H9 (cell line): ENCODE results near the gene GBE1. TPM values are rescaled to one million over a fixed set of nuclear protein-coding genes. Genes with fewer than 3 reads are reported as not detected.

ENCODE experiments used
- DNase-seq: peaks from one replicate; pipeline ENCODE4 v3.0.0-alpha.2; 2017
- H2AFZ ChIP-seq: one replicate; pipeline ENCODE4 v1.6.1; 2013; ENCODE audit warnings: mild to moderate bottlenecking, low read length, control low read depth, moderate library complexity
- H2AK5ac ChIP-seq: 2 replicates; pipeline ENCODE4 v1.6.1; 2013; ENCODE audit warnings: low read length, control low read depth, mixed read lengths; ENCODE audit not compliant: insufficient read length
- H2BK120ac ChIP-seq: one replicate; pipeline ENCODE4 v1.6.1; 2013; ENCODE audit warnings: low read depth, mild to moderate bottlenecking, low read length, control low read depth, inconsistent platforms; ENCODE audit not compliant: poor library complexity, severe bottlenecking
- H2BK12ac ChIP-seq: 2 replicates; pipeline ENCODE4 v1.6.1; 2013; ENCODE audit warnings: low read length, control low read depth, mixed read lengths, low read depth; ENCODE audit not compliant: insufficient read length
- H2BK15ac ChIP-seq: 2 replicates; pipeline ENCODE4 v1.6.1; 2013; ENCODE audit warnings: low read depth, low read length, control low read depth
- H2BK20ac ChIP-seq: one replicate; pipeline ENCODE4 v1.6.1; 2013; ENCODE audit warnings: low read depth, mild to moderate bottlenecking, low read length, control low read depth, inconsistent platforms; ENCODE audit not compliant: poor library complexity, severe bottlenecking
- H2BK5ac ChIP-seq: 2 replicates; pipeline ENCODE4 v1.6.1; 2013; ENCODE audit warnings: low read length, control low read depth, mixed read lengths; ENCODE audit not compliant: insufficient read length
- H3K14ac ChIP-seq: 2 replicates; pipeline ENCODE4 v1.6.1; 2013; ENCODE audit warnings: low read length, control low read depth; ENCODE audit not compliant: insufficient read depth
- H3K18ac ChIP-seq: 2 replicates; pipeline ENCODE4 v1.6.1; 2013; ENCODE audit warnings: low read depth, mild to moderate bottlenecking, mixed read lengths, low read length, control low read depth; ENCODE audit not compliant: insufficient read length
- H3K23ac ChIP-seq: 2 replicates; pipeline ENCODE4 v1.6.1; 2013; ENCODE audit warnings: low read length, control low read depth, mixed read lengths, low read depth; ENCODE audit not compliant: insufficient read length
- H3K23me2 ChIP-seq: 2 replicates; pipeline ENCODE4 v1.6.1; 2013; ENCODE audit warnings: low read depth, mild to moderate bottlenecking, mixed read lengths, low read length, control low read depth; ENCODE audit not compliant: insufficient read length, poor library complexity, severe bottlenecking
- H3K27ac ChIP-seq: 2 replicates; pipeline ENCODE4 v1.5.1; 2013; ENCODE audit warnings: low read length, control low read depth, mixed read lengths, low read depth; ENCODE audit not compliant: insufficient read length
- H3K27me3 ChIP-seq: 2 replicates; pipeline ENCODE4 v1.6.1; 2013; ENCODE audit warnings: low read length, control low read depth, inconsistent platforms; ENCODE audit not compliant: insufficient read depth
- H3K4ac ChIP-seq: 2 replicates; pipeline ENCODE4 v1.6.1; 2013; ENCODE audit warnings: low read depth, mild to moderate bottlenecking, control low read depth, inconsistent platforms, low read length, moderate library complexity
- H3K4me1 ChIP-seq: 2 replicates; pipeline ENCODE4 v1.6.1; 2013; ENCODE audit warnings: low read length, control low read depth, inconsistent platforms; ENCODE audit not compliant: insufficient read depth
- H3K4me2 ChIP-seq: 2 replicates; pipeline ENCODE4 v1.6.1; 2013; ENCODE audit warnings: low read length, control low read depth, mixed read lengths; ENCODE audit not compliant: insufficient read length, insufficient read depth
- H3K56ac ChIP-seq: 2 replicates; pipeline ENCODE4 v1.6.1; 2013; ENCODE audit warnings: low read depth, mild to moderate bottlenecking, mixed read lengths, low read length, control low read depth; ENCODE audit not compliant: insufficient read length
- H3K79me1 ChIP-seq: 2 replicates; pipeline ENCODE4 v1.6.1; 2013; ENCODE audit warnings: low read depth, mild to moderate bottlenecking, moderate library complexity, low read length, control low read depth, inconsistent platforms; ENCODE audit not compliant: insufficient read depth, poor library complexity, severe bottlenecking
- H3K79me2 ChIP-seq: 2 replicates; pipeline ENCODE4 v1.6.1; 2013; ENCODE audit warnings: low read length, control low read depth, inconsistent platforms; ENCODE audit not compliant: insufficient read depth
- H3K9ac ChIP-seq: 2 replicates; pipeline ENCODE4 v1.6.1; 2013; ENCODE audit warnings: low read length, control low read depth, mixed read lengths; ENCODE audit not compliant: insufficient read length; ENCODE audit errors: extremely low read depth
- H3K9me3 ChIP-seq: one replicate; pipeline ENCODE4 v1.6.1; 2013; ENCODE audit warnings: low read depth, low read length, inconsistent platforms; ENCODE audit not compliant: control insufficient read depth
- H3T11ph ChIP-seq: one replicate; pipeline ENCODE4 v1.6.1; 2013; ENCODE audit warnings: mild to moderate bottlenecking, low read length, control low read depth, inconsistent platforms
- H4K20me1 ChIP-seq: one replicate; pipeline ENCODE4 v1.6.1; 2013; ENCODE audit not compliant: control insufficient read depth, insufficient read length, insufficient read depth
- H4K5ac ChIP-seq: 2 replicates; pipeline ENCODE4 v1.6.1; 2013; ENCODE audit warnings: low read depth, mild to moderate bottlenecking, mixed read lengths, low read length, control low read depth; ENCODE audit not compliant: insufficient read length
- H4K8ac ChIP-seq: replicated peaks from 2 replicates; pipeline ENCODE4 v1.6.1; 2013; ENCODE audit warnings: low read length, control low read depth, mixed read lengths, low read depth; ENCODE audit not compliant: insufficient read length
- H4K91ac ChIP-seq: 2 replicates; pipeline ENCODE4 v1.6.1; 2013; ENCODE audit warnings: low read depth, mild to moderate bottlenecking, moderate library complexity, mixed read lengths, low read length, control low read depth; ENCODE audit not compliant: insufficient read length
- H3K27ac Mint-ChIP-seq, 3 experiments: 2 replicates in 2 of 3; 3 replicates in 1 of 3; pipeline ENCODE4 v1.8.0; 2020 to 2021; ENCODE audit warnings: mixed read lengths in 3 of 3, mild to moderate bottlenecking in 1 of 3, moderate library complexity in 1 of 3
- H3K27me3 Mint-ChIP-seq: 2 replicates; pipeline ENCODE4 v1.8.0; 2021; ENCODE audit warnings: low read depth, mild to moderate bottlenecking, moderate library complexity, mixed read lengths
- H3K36me3 Mint-ChIP-seq, 3 experiments: 2 replicates in 2 of 3; 3 replicates in 1 of 3; pipeline ENCODE4 v1.8.0; 2020 to 2021; ENCODE audit warnings: low read depth in 3 of 3, mixed read lengths in 3 of 3; ENCODE audit not compliant: insufficient read depth in 1 of 3
- H3K4me1 Mint-ChIP-seq, 2 experiments: 2 replicates each; pipeline ENCODE4 v1.8.0; 2020; ENCODE audit warnings: mixed read lengths in 2 of 2
- H3K4me3 Mint-ChIP-seq, 2 experiments: 2 replicates in 1 of 2; 3 replicates in 1 of 2; pipeline ENCODE4 v1.8.0; 2020 to 2021; ENCODE audit warnings: mild to moderate bottlenecking in 2 of 2, mixed read lengths in 2 of 2, moderate library complexity in 1 of 2
- H3K9me3 Mint-ChIP-seq, 2 experiments: 2 replicates in 1 of 2; 3 replicates in 1 of 2; pipeline ENCODE4 v1.8.0; 2020; ENCODE audit warnings: mild to moderate bottlenecking in 2 of 2, mixed read lengths in 2 of 2, moderate library complexity in 1 of 2
- CTCF ChIP-seq: fragments of 200-600 bp; sonication (generic); conservative IDR thresholded peaks from 3 replicates; pipeline ENCODE4 v1.8.0; 2021; ENCODE audit warnings: antibody characterized with exemption, mild to moderate bottlenecking
- WGBS: extraction: QIAGEN DNeasy Blood & Tissue Kit; methylation state at CpG from one replicate; pipeline ENCODE4 v1.1.7; 2013; ENCODE audit warnings: missing lambda C conversion rate, low lambda C conversion rate, mixed read lengths; ENCODE audit not compliant: insufficient read length; ENCODE audit errors: extremely low coverage; 5-methylcytosine and 5-hydroxymethylcytosine counted together
- total RNA-seq: library from RNA; stranded (reverse); gene quantifications from 2 replicates; pipeline ENCODE4 v1.2.1, GENCODE V29; 2021

The GBE1 gene
- total RNA-seq, 1 experiment from 2014 or later, result 13.8 TPM

GRCh38 chr3:81531846-81532245 lies 229.6 kb downstream of the GBE1 start:
- H2BK20ac ChIP-seq, result no peak overlapping the region
- H2BK15ac ChIP-seq, result no peak overlapping the region
- H3K79me2 ChIP-seq, result no peaks in the 10 kb centered on the region
- Mint-ChIP-seq H3K4me3 (no peak overlapping the region), H3K36me3 (no peaks in the 10 kb centered on the region; a peak in 2 of 7 replicates), H3K9me3 (no peaks in the 10 kb centered on the region), H3K27ac (no peak overlapping the region), H3K4me1 (peaks cover 7 to 10% of the 10 kb centered on the region in 2 experiments), H3K27me3 (no peaks in the 10 kb centered on the region)
- H4K20me1 ChIP-seq, result no peaks in the 10 kb centered on the region
- no peak for TF ChIP-seq CTCF
- H2AK5ac ChIP-seq, result no peak overlapping the region
- H4K91ac ChIP-seq, result no peak overlapping the region
- no peak overlapping the region for H2BK120ac ChIP-seq
- DNase-seq, result no peak
- H3K4me2 ChIP-seq, result no peak overlapping the region
- H4K8ac ChIP-seq, result no peak overlapping the region
- H3K79me1 ChIP-seq, result no peaks in the 10 kb centered on the region
- no peak overlapping the region for H3K56ac ChIP-seq
- H3K9me3 ChIP-seq, result no peaks in the 10 kb centered on the region
- no peak overlapping the region for H3K9ac ChIP-seq
- H3K27ac ChIP-seq, result no peak overlapping the region
- no peaks in the 10 kb centered on the region for H3K4me1 ChIP-seq
- no peak overlapping the region for H3K18ac ChIP-seq
- H2BK12ac ChIP-seq, result no peak overlapping the region
- no peak overlapping the region for H2BK5ac ChIP-seq
- no peak overlapping the region for H3T11ph ChIP-seq
- H3K23me2 ChIP-seq, result no peaks in the 10 kb centered on the region
- no peak overlapping the region for H2AFZ ChIP-seq
- H3K4ac ChIP-seq, result no peak overlapping the region
- no peak overlapping the region for H4K5ac ChIP-seq
- H3K27me3 ChIP-seq, result no peaks in the 10 kb centered on the region
- no peak overlapping the region for H3K23ac ChIP-seq
- H3K14ac ChIP-seq, result no peak overlapping the region
- WGBS, result no CpG with 5 or more reads among the region's 1 CpG
